Measurements from ENCODE around the gene SHISA9. TPM values are rescaled to one million over a fixed set of nuclear protein-coding genes. Genes with fewer than 3 reads are reported as not detected.

SHISA9 gene
- total RNA-seq: under 0.01 TPM in 1 of 2 replicates, not detected in the other

GRCh38 chr16:12901597-12902461 is at the start of gene SHISA9:
Gene SHISA9 (plus strand): TSS chr16:12901598.

Other genes with a start within 250 kb of the SHISA9 start
- gene CPPED1, start 97.7 kb upstream of the SHISA9 start, total RNA-seq: 21.6 and 28.3 TPM in 2 replicates